Body of pancreas (tissue), 4 donors: ENCODE measurements around the gene EXOC7. TPM values are rescaled to one million over a fixed set of nuclear protein-coding genes. Genes with fewer than 3 reads are reported as not detected.
A peak's percentile ranks its signal among the peaks of the same experiment; 100 is the strongest.

Experiments used
- ATAC-seq: fragments of 150-250 bp; one replicate; pipeline ENCODE4 v1.9.1; 2016
- DNase-seq, 4 donors: peaks; one replicate each; pipeline ENCODE4 v3.0.0-alpha.2; 2019
- H3K27ac ChIP-seq, 4 donors: fragments of 200-600 bp; sonication (generic); 1 replicate in 3 of 4; 2 replicates in 1 of 4; pipeline versions ENCODE4 v1.5.1 to v1.6.1; 2016 to 2019; ENCODE audit warnings: mild to moderate bottlenecking in 1 of 4, mixed read lengths in 1 of 4, moderate library complexity in 1 of 4
- H3K27me3 ChIP-seq, 2 donors: fragments of 200-600 bp; sonication (generic); one replicate each; pipeline ENCODE4 v1.6.0; 2016; ENCODE audit warnings: mild to moderate bottlenecking in 1 of 2
- H3K36me3 ChIP-seq, 2 donors: fragments of 200-600 bp; sonication (generic); replicated peaks in 1 of 2; 2 replicates each; pipeline ENCODE4 v1.5.1; 2016; ENCODE audit warnings: low read depth in 2 of 2; ENCODE audit not compliant: insufficient read depth in 1 of 2
- H3K4me1 ChIP-seq: fragments of 200-600 bp; sonication (generic); one replicate; pipeline ENCODE4 v1.6.0; 2016
- H3K4me3 ChIP-seq, 2 donors: fragments of 200-600 bp; sonication (generic); 1 replicate in 1 of 2; 2 replicates in 1 of 2; pipeline ENCODE4 v1.5.1; 2016 to 2019
- H3K9me3 ChIP-seq, 3 donors: fragments of 200-600 bp; sonication (generic); 1 replicate in 2 of 3; 2 replicates in 1 of 3; pipeline ENCODE4 v1.5.1; 2016
- CTCF ChIP-seq, 7 experiments: fragments of 450-650 bp in 4 of 7; fragments of 200-600 bp in 3 of 7; sonication (generic) in 3 of 7; IDR thresholded peaks; one replicate each; pipeline ENCODE4 v1.5.1; 2016 to 2019; ENCODE audit warnings: antibody characterized with exemption in 7 of 7
- POLR2A ChIP-seq, 3 donors: fragments of 450-650 bp; IDR thresholded peaks; one replicate each; pipeline ENCODE4 v1.6.1; 2016; ENCODE audit warnings: antibody characterized with exemption in 3 of 3, mild to moderate bottlenecking in 2 of 3
- WGBS, 2 donors: methylation state at CpG; one replicate each; pipeline ENCODE4 v1.1.5; 2017; 5-methylcytosine and 5-hydroxymethylcytosine counted together
- intact Hi-C: fragments of 100-400 bp; cut with DNase I; formaldehyde crosslinking; loops from one replicate; pipeline ENCODE4 v1.15.1; 2023
- total RNA-seq, 2 donors: library from RNA; depleted of rRNA; stranded (reverse); fragments of >200 nt; gene quantifications; one replicate each; pipeline ENCODE4 v1.1.0, GENCODE V29; 2016

The EXOC7 gene
- total RNA-seq, 2 donors from 2014 or later, result 53.2 to 73.2 TPM

- Histone ChIP-seq H3K4me3 (no peak overlapping the region), H3K36me3 (no peaks in the 10 kb centered on the region), H3K9me3 (no peaks in the 10 kb centered on the region), H3K27me3 (peaks cover 0 to 4% of the 10 kb centered on the region in 2 donors), H3K27ac (no peak overlapping the region), H3K4me1 (peaks cover 12% of the 10 kb centered on the region)
- intact Hi-C loops, result loop anchor here (5.0 kb wide), 1 partner anchor 158 kb away; no protein-coding TSS in a partner anchor
- no peak for TF ChIP-seq POLR2A (IDR thresholded peaks at IDR 0.05)
- TF ChIP-seq CTCF (IDR thresholded peaks at IDR 0.05), result peak in 1 of 7 experiments; percentile 5
- 81 to 86% methylated on average over 14 to 21 of the region's 22 CpGs for WGBS, 2 donors
- DNase-seq (no peak), ATAC-seq (no peak)
Measured at GRCh38 chr17:76124582-76125390, 21.2 kb upstream of the EXOC7 start.

- Histone ChIP-seq H3K27ac (no peak overlapping the region), H3K4me1 (peaks cover 12% of the 10 kb centered on the region), H3K4me3 (no peak overlapping the region), H3K36me3 (no peaks in the 10 kb centered on the region), H3K27me3 (peaks cover 0 to 4% of the 10 kb centered on the region in 2 donors), H3K9me3 (no peaks in the 10 kb centered on the region)
- ATAC-seq (no peak), DNase-seq (no peak)
- TF ChIP-seq CTCF (IDR thresholded peaks at IDR 0.05), result no peak
- no peak for TF ChIP-seq POLR2A (IDR thresholded peaks at IDR 0.05)
- 60 to 67% methylated on average over 6 to 8 of the region's 9 CpGs for WGBS, 2 donors
- intact Hi-C loops, result loop anchor here (5.0 kb wide), 1 partner anchor 158 kb away; no protein-coding TSS in a partner anchor
Measured at GRCh38 chr17:76123749-76124581, 20.4 kb upstream of the EXOC7 start.

- Histone ChIP-seq H3K36me3 (no peaks in the 10 kb centered on the region), H3K27ac (no peak overlapping the region), H3K9me3 (no peaks in the 10 kb centered on the region), H3K27me3 (peaks cover 0 to 4% of the 10 kb centered on the region in 2 donors), H3K4me1 (peaks cover 12% of the 10 kb centered on the region), H3K4me3 (no peak overlapping the region)
- ATAC-seq, result no peak
- TF ChIP-seq POLR2A (IDR thresholded peaks at IDR 0.05) (no peak), CTCF (IDR thresholded peaks at IDR 0.05) (no peak)
- 72 to 80% methylated on average over 5 of the region's 5 CpGs for WGBS, 2 donors
- DNase-seq, result no peak
- intact Hi-C loops, result loop anchor here (5.0 kb wide), 1 partner anchor 159 kb away; no protein-coding TSS in a partner anchor
Measured at GRCh38 chr17:76123191-76123499, 19.6 kb upstream of the EXOC7 start.

GRCh38 chr17:76122431-76123190, 19.0 kb upstream of the EXOC7 start:
- Histone ChIP-seq H3K4me1 (peaks cover 12% of the 10 kb centered on the region), H3K9me3 (no peaks in the 10 kb centered on the region), H3K4me3 (no peak overlapping the region), H3K27me3 (peaks cover 0 to 4% of the 10 kb centered on the region in 2 donors), H3K27ac (no peak overlapping the region), H3K36me3 (no peaks in the 10 kb centered on the region)
- no peak for ATAC-seq
- TF ChIP-seq POLR2A (IDR thresholded peaks at IDR 0.05) (no peak), CTCF (IDR thresholded peaks at IDR 0.05) (no peak)
- 86 to 89% methylated on average over 18 to 22 of the region's 24 CpGs for WGBS, 2 donors
- no peak for DNase-seq
- intact Hi-C loops, result loop anchor here (5.0 kb wide), 1 partner anchor 160 kb away; no protein-coding TSS in a partner anchor
